ENCODE measurements around the gene LIPC. TPM values are rescaled to one million over a fixed set of nuclear protein-coding genes. Genes with fewer than 3 reads are reported as not detected.

LIPC gene
- total and polyA plus RNA-seq, 2 experiments from 2014 or later = 0.43 to 0.63 TPM

- TF ChIP-seq EZH2phosphoT487 (IDR thresholded peaks at IDR 0.05; ENCODE audit: insufficient read depth, low read depth) (no peak), EZH2 (IDR thresholded peaks at IDR 0.05; ENCODE audit: insufficient read depth, poor library complexity, severe bottlenecking) (no peak)
- H3K9me2 ChIP-seq (ENCODE audit: insufficient read depth) = no peaks in the 10 kb centered on the region
- no peaks in the 10 kb centered on the region for H3K27me3 ChIP-seq (replicated peaks; ENCODE audit: insufficient read depth)
These were observed 16.5 kb downstream of the LIPC start for GRCh38 chr15:58448331-58448730.

GRCh38 chr15:58448906-58449305, 17.1 kb downstream of the LIPC start:
- H2AFZ ChIP-seq = no peak overlapping the region
- no peaks in the 10 kb centered on the region for H4K20me1 ChIP-seq (ENCODE audit: insufficient read depth)
- WGBS, 2 experiments (ENCODE audit: low coverage in 1 of 2, low lambda C conversion rate in 2 of 2, missing lambda C conversion rate in 2 of 2) = 80 to 89% methylated on average over 10 of the region's 10 CpGs
- H3K36me3 ChIP-seq (ENCODE audit: low read depth) = no peaks in the 10 kb centered on the region
- H3K4me3 ChIP-seq = no peak overlapping the region
- no peak overlapping the region for H3K27ac ChIP-seq
- no peaks in the 10 kb centered on the region for H3K27me3 ChIP-seq (replicated peaks; ENCODE audit: insufficient read depth)
- no peaks in the 10 kb centered on the region for H3K9me2 ChIP-seq (ENCODE audit: insufficient read depth)
- no peak overlapping the region for H3K4me2 ChIP-seq (ENCODE audit: unreplicated experiment)
- peaks cover 26% of the 10 kb centered on the region for H3F3A ChIP-seq (ENCODE audit: insufficient read depth)
- no peak overlapping the region for H3K9ac ChIP-seq
- H3K9me3 ChIP-seq (ENCODE audit: low read depth) = no peaks in the 10 kb centered on the region
- in situ Hi-C loops (cut with MboI) = no loop called here
- no peak for DNase-seq
- H3K79me2 ChIP-seq (ENCODE audit: insufficient read depth) = no peaks in the 10 kb centered on the region
- peaks cover 25% of the 10 kb centered on the region for H3K4me1 ChIP-seq (ENCODE audit: insufficient read depth)
- TF ChIP-seq EZH2 (IDR thresholded peaks at IDR 0.05; ENCODE audit: insufficient read depth, poor library complexity, severe bottlenecking) = no peak
- no peak for TF ChIP-seq EZH2phosphoT487 (IDR thresholded peaks at IDR 0.05; ENCODE audit: insufficient read depth, low read depth)

More at GRCh38 chr15:58448331-58448730, 16.5 kb downstream of the LIPC start:
- Histone ChIP-seq H3K4me3 (no peak overlapping the region), H3K9ac (no peak overlapping the region), H3K9me3 (ENCODE audit: low read depth) (no peaks in the 10 kb centered on the region), H3K27ac (no peak overlapping the region), H3K79me2 (ENCODE audit: insufficient read depth) (no peaks in the 10 kb centered on the region), H3F3A (ENCODE audit: insufficient read depth) (peaks cover 26% of the 10 kb centered on the region), H3K4me1 (ENCODE audit: insufficient read depth) (peaks cover 28% of the 10 kb centered on the region), H4K20me1 (ENCODE audit: insufficient read depth) (no peaks in the 10 kb centered on the region), H3K4me2 (ENCODE audit: unreplicated experiment) (no peak overlapping the region), H3K36me3 (ENCODE audit: low read depth) (no peaks in the 10 kb centered on the region), H2AFZ (no peak overlapping the region)
- 99% methylated on average over 5 of the region's 5 CpGs for WGBS, 2 experiments (ENCODE audit: low coverage in 1 of 2, low lambda C conversion rate in 2 of 2, missing lambda C conversion rate in 2 of 2)
- in situ Hi-C loops (cut with MboI) = no loop called here
- DNase-seq = no peak

- Histone ChIP-seq H3K36me3 (ENCODE audit: low read depth) (no peaks in the 10 kb centered on the region), H3K9me2 (ENCODE audit: insufficient read depth) (no peaks in the 10 kb centered on the region), H3K4me3 (no peak overlapping the region), H3K27me3 (replicated peaks; ENCODE audit: insufficient read depth) (no peaks in the 10 kb centered on the region), H3K9me3 (ENCODE audit: low read depth) (no peaks in the 10 kb centered on the region), H4K20me1 (ENCODE audit: insufficient read depth) (no peaks in the 10 kb centered on the region), H3K79me2 (ENCODE audit: insufficient read depth) (no peaks in the 10 kb centered on the region), H3F3A (ENCODE audit: insufficient read depth) (peaks cover 10% of the 10 kb centered on the region; the same call in 1 of the 2 replicates), H3K4me2 (ENCODE audit: unreplicated experiment) (no peak overlapping the region), H3K4me1 (ENCODE audit: insufficient read depth) (peaks cover 22% of the 10 kb centered on the region), H3K9ac (no peak overlapping the region), H2AFZ (no peak overlapping the region), H3K27ac (no peak overlapping the region)
- in situ Hi-C loops (cut with MboI) = no loop called here
- 78 to 79% methylated on average over 6 of the region's 6 CpGs for WGBS, 2 experiments (ENCODE audit: low coverage in 1 of 2, low lambda C conversion rate in 2 of 2, missing lambda C conversion rate in 2 of 2)
- no peak for TF ChIP-seq EZH2 (IDR thresholded peaks at IDR 0.05; ENCODE audit: insufficient read depth, poor library complexity, severe bottlenecking)
- no peak for TF ChIP-seq EZH2phosphoT487 (IDR thresholded peaks at IDR 0.05; ENCODE audit: insufficient read depth, low read depth)
- DNase-seq = no peak
These were observed 20.0 kb downstream of the LIPC start for GRCh38 chr15:58451826-58452225.

GRCh38 chr15:58452775-58453174, 21.0 kb downstream of the LIPC start:
- in situ Hi-C loops (cut with MboI) = no loop called here
- H3K4me3 ChIP-seq = no peak overlapping the region
- TF ChIP-seq EZH2 (IDR thresholded peaks at IDR 0.05; ENCODE audit: insufficient read depth, poor library complexity, severe bottlenecking) (no peak), EZH2phosphoT487 (IDR thresholded peaks at IDR 0.05; ENCODE audit: insufficient read depth, low read depth) (no peak)
- H3K9ac ChIP-seq = no peak overlapping the region
- no peak overlapping the region for H2AFZ ChIP-seq
- no peaks in the 10 kb centered on the region for H3K79me2 ChIP-seq (ENCODE audit: insufficient read depth)
- H3K9me3 ChIP-seq (ENCODE audit: low read depth) = no peaks in the 10 kb centered on the region
- no peaks in the 10 kb centered on the region for H3K9me2 ChIP-seq (ENCODE audit: insufficient read depth)
- DNase-seq = no peak
- peaks cover 20% of the 10 kb centered on the region for H3K4me1 ChIP-seq (ENCODE audit: insufficient read depth)
- no peaks in the 10 kb centered on the region for H3K27me3 ChIP-seq (replicated peaks; ENCODE audit: insufficient read depth)
- no peak overlapping the region for H3K4me2 ChIP-seq (ENCODE audit: unreplicated experiment)
- H3F3A ChIP-seq (ENCODE audit: insufficient read depth) = peaks cover 4% of the 10 kb centered on the region
- no peaks in the 10 kb centered on the region for H3K36me3 ChIP-seq (ENCODE audit: low read depth)
- H4K20me1 ChIP-seq (ENCODE audit: insufficient read depth) = no peaks in the 10 kb centered on the region
- no peak overlapping the region for H3K27ac ChIP-seq
- 72 to 89% methylated on average over 4 of the region's 4 CpGs for WGBS, 2 experiments (ENCODE audit: low coverage in 1 of 2, low lambda C conversion rate in 2 of 2, missing lambda C conversion rate in 2 of 2)

Measured in GM23248 (cell line).